Testis (tissue), 3 donors: ENCODE results near the gene SMU1. TPM values are rescaled to one million over a fixed set of nuclear protein-coding genes. Genes with fewer than 3 reads are reported as not detected.

Experiments
- DNase-seq: peaks from one replicate; pipeline ENCODE4 v3.0.0-alpha.2; 2019
- H3K27ac ChIP-seq, 2 donors: fragments of 200-600 bp; sonication (generic); one replicate each; pipeline ENCODE4 v1.5.1; 2019
- H3K27me3 ChIP-seq: fragments of 200-600 bp; sonication (generic); one replicate; pipeline ENCODE4 v1.5.1; 2019
- H3K36me3 ChIP-seq: fragments of 200-600 bp; sonication (generic); one replicate; pipeline ENCODE4 v1.5.1; 2017; ENCODE audit warnings: low read depth; ENCODE audit errors: missing control alignments
- H3K4me1 ChIP-seq: fragments of 200-600 bp; sonication (generic); one replicate; pipeline ENCODE4 v1.5.1; 2019
- H3K4me3 ChIP-seq, 2 donors: fragments of 200-600 bp; sonication (generic); one replicate each; pipeline ENCODE4 v1.5.1; 2017 to 2019
- H3K9me3 ChIP-seq: fragments of 200-600 bp; sonication (generic); one replicate; pipeline ENCODE4 v1.5.1; 2017
- POLR2A ChIP-seq: fragments of 450-650 bp; IDR thresholded peaks from one replicate; pipeline ENCODE4 v1.6.1; 2017; ENCODE audit warnings: antibody characterized with exemption, mild to moderate bottlenecking, moderate library complexity
- WGBS, 2 donors: methylation state at CpG; one replicate each; pipeline ENCODE4 v1.1.5; 2018; 5-methylcytosine and 5-hydroxymethylcytosine counted together
- intact Hi-C: fragments of 100-400 bp; cut with DNase I; formaldehyde crosslinking; loops from one replicate; pipeline ENCODE4 v1.15.1; 2023; ENCODE audit warnings: low total_unique reads
- polyA plus RNA-seq: library from polyadenylated mRNA; stranded (reverse); fragments of 350-450 nt; fragmentation: Illumina TruSeq; extraction: RNeasy Lipid Tissue Mini Kit (QIAGEN cat#74804); gene quantifications from one replicate; pipeline ENCODE4 v1.2.3, GENCODE V29; 2014; ENCODE audit warnings: low read depth, low replicate concordance; ENCODE audit not compliant: insufficient read depth
- total RNA-seq, 2 donors: library from RNA; depleted of rRNA; stranded (reverse); fragments of >200 nt; gene quantifications; one replicate each; pipeline ENCODE4 v1.2.3, GENCODE V29; 2016
- TF ChIP-seq, protein P1 (sequence below), 3 experiments: fragments of 450-650 bp in 2 of 3; fragments of 200-600 bp in 1 of 3; sonication (generic) in 1 of 3; IDR thresholded peaks; one replicate each; pipeline ENCODE4 v1.5.1; 2016 to 2019; ENCODE audit warnings: antibody characterized with exemption in 3 of 3, mild to moderate bottlenecking in 2 of 3, moderate library complexity in 1 of 3

Gene SMU1
- total and polyA plus RNA-seq, 3 donors from 2014 or later: 16.2 to 17.1 (median 16.3) TPM

DNA sequence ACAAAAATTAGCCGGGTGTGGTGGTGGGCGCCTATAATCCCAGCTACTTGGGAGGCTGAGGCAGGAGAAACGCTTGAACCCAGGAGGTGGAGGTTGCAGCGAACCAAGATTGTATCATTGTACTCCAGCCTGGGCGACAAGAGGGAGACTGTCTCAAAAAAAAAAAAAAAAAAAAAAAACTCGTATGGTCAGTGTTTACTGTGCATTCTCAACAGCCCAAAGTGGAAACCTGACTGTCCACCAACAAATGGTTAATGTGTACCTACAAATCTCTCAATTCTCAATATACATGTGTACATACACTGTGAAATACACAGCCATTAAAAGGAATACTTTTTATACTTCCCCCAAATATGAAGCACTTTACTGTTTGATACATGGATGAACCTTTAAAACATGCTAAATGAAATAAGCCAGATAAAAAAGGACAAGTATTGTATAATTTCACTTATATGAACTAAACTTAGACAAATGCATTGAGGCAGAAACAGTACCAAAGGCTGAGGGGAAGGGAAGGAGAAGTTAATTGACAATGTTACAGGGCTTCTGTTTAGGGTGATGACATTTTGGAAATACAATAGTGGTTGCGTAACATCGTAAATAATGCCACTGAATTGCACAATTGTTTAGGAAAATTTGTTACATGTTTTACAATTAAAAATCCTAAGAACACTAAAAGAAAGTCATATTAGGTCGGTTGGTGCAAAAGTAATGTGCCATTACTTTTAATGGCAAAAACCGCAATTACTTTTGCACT is 34.9 kb downstream of the SMU1 start:
- Histone ChIP-seq H3K36me3 (no peaks in the 10 kb centered on the region), H3K9me3 (no peaks in the 10 kb centered on the region), H3K4me1 (no peaks in the 10 kb centered on the region), H3K27me3 (no peaks in the 10 kb centered on the region), H3K27ac (no peak overlapping the region), H3K4me3 (no peak overlapping the region)
- no peak for DNase-seq
- 73 to 78% methylated on average over 9 to 10 of the region's 10 CpGs for WGBS, 2 donors
- intact Hi-C loops: no loop called here
- TF ChIP-seq, protein P1, sequence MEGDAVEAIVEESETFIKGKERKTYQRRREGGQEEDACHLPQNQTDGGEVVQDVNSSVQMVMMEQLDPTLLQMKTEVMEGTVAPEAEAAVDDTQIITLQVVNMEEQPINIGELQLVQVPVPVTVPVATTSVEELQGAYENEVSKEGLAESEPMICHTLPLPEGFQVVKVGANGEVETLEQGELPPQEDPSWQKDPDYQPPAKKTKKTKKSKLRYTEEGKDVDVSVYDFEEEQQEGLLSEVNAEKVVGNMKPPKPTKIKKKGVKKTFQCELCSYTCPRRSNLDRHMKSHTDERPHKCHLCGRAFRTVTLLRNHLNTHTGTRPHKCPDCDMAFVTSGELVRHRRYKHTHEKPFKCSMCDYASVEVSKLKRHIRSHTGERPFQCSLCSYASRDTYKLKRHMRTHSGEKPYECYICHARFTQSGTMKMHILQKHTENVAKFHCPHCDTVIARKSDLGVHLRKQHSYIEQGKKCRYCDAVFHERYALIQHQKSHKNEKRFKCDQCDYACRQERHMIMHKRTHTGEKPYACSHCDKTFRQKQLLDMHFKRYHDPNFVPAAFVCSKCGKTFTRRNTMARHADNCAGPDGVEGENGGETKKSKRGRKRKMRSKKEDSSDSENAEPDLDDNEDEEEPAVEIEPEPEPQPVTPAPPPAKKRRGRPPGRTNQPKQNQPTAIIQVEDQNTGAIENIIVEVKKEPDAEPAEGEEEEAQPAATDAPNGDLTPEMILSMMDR (IDR thresholded peaks at IDR 0.05): no peak
- TF ChIP-seq POLR2A: no peak

- no peaks in the 10 kb centered on the region for H3K9me3 ChIP-seq
- TF ChIP-seq, protein P1 (IDR thresholded peaks at IDR 0.05): no peak
- TF ChIP-seq POLR2A: no peak
- H3K36me3 ChIP-seq: no peaks in the 10 kb centered on the region
- no peaks in the 10 kb centered on the region for H3K4me1 ChIP-seq
- H3K27ac ChIP-seq: no peak overlapping the region
- no peak for DNase-seq
- H3K4me3 ChIP-seq: no peak overlapping the region
- intact Hi-C loops: no loop called here
- WGBS, 2 donors: 85 to 90% methylated on average over 9 of the region's 9 CpGs
- no peaks in the 10 kb centered on the region for H3K27me3 ChIP-seq
These were observed 35.6 kb downstream of the SMU1 start for GRCh38 chr9:33040792-33041431.

GRCh38 chr9:33032865-33033264 is 43.6 kb downstream of the SMU1 start:
- WGBS, 2 donors: 68 to 71% methylated on average over 5 of the region's 5 CpGs
- intact Hi-C loops: no loop called here
- DNase-seq: no peak
- H3K27me3 ChIP-seq: no peaks in the 10 kb centered on the region
- H3K9me3 ChIP-seq: no peaks in the 10 kb centered on the region
- H3K27ac ChIP-seq: no peak overlapping the region
- TF ChIP-seq POLR2A: no peak
- TF ChIP-seq, protein P1 (IDR thresholded peaks at IDR 0.05): no peak
- no peaks in the 10 kb centered on the region for H3K36me3 ChIP-seq
- no peak overlapping the region for H3K4me3 ChIP-seq
- peaks cover 11% of the 10 kb centered on the region for H3K4me1 ChIP-seq

DNA sequence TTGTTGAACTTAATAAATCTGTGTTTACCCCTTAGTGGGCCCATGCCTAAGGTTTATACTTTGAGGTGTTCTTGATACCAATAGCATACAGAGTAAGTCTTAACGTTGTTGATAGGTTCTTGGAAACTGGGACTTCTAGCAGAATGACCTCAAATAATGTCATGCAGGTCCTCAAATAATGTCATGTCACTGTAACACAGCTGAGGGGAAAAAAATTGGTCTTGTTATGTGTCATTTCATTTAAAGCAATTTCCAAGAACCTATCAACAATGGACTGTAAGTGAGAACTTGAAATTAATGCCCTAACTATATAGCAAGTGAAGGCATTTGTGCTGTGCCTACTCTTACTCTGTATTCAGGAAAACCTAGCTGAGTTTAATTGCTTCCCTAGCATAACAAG is 44.2 kb downstream of the SMU1 start:
- no peak overlapping the region for H3K27ac ChIP-seq
- no peaks in the 10 kb centered on the region for H3K27me3 ChIP-seq
- no peaks in the 10 kb centered on the region for H3K36me3 ChIP-seq
- TF ChIP-seq, protein P1 (IDR thresholded peaks at IDR 0.05): no peak
- TF ChIP-seq POLR2A: no peak
- no peaks in the 10 kb centered on the region for H3K9me3 ChIP-seq
- H3K4me3 ChIP-seq: no peak overlapping the region
- no peak for DNase-seq
- peaks cover 11% of the 10 kb centered on the region for H3K4me1 ChIP-seq
- WGBS, 2 donors: 59 to 62% methylated on average over 1 of the region's 1 CpG
- intact Hi-C loops: no loop called here
